WI38 (cell line): Measurements from ENCODE around the gene SOCS1.
"Not testable (repeated sequence)": the region's sequence is repeated elsewhere in the genome, so short reads cannot be mapped to it uniquely, and the experiment has no call there.

Source experiments
- H3K4me3 ChIP-seq: 2 replicates; pipeline ENCODE4 v1.5.1; 2011; ENCODE audit warnings: low read depth, mild to moderate bottlenecking, control low read depth, low read length
- TF ChIP-seq, protein P1 (sequence below): IDR thresholded peaks from 2 replicates; pipeline ENCODE4 v1.5.1; 2012; ENCODE audit warnings: low read depth, mild to moderate bottlenecking, control low read depth, low read length

Gene SOCS1

DNA sequence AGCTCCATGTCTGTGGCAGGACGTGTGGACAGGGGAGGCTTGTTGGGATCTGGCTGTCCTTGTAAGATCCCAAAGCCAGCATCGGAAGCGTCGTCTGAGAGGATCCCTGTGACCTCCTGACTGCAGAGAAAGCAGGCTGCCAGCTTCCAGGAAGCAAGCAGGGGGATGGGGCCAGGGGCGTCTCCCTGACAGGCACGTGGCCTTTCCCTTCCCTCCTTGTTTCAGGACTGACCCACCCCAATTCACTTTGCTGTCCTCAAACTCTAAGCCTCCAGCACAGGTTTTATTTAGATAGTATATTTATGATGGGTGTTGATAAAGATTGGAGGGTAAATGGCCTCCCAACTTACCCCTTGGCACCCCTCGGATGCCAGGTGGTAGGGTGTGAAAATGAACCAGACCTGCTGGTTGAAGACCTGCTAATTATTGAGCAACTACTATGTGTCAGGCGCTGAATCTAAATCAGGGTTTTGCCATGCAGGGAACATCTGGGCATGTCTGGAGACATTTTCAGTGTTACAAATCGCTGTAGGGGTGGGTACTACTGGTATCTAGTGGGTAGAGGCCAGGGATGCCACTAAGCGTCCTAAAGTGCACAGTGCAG is 24.5 kb downstream of the SOCS1 start:
- no peak overlapping the region for H3K4me3 ChIP-seq
- TF ChIP-seq, protein P1, sequence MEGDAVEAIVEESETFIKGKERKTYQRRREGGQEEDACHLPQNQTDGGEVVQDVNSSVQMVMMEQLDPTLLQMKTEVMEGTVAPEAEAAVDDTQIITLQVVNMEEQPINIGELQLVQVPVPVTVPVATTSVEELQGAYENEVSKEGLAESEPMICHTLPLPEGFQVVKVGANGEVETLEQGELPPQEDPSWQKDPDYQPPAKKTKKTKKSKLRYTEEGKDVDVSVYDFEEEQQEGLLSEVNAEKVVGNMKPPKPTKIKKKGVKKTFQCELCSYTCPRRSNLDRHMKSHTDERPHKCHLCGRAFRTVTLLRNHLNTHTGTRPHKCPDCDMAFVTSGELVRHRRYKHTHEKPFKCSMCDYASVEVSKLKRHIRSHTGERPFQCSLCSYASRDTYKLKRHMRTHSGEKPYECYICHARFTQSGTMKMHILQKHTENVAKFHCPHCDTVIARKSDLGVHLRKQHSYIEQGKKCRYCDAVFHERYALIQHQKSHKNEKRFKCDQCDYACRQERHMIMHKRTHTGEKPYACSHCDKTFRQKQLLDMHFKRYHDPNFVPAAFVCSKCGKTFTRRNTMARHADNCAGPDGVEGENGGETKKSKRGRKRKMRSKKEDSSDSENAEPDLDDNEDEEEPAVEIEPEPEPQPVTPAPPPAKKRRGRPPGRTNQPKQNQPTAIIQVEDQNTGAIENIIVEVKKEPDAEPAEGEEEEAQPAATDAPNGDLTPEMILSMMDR: no peak

DNA sequence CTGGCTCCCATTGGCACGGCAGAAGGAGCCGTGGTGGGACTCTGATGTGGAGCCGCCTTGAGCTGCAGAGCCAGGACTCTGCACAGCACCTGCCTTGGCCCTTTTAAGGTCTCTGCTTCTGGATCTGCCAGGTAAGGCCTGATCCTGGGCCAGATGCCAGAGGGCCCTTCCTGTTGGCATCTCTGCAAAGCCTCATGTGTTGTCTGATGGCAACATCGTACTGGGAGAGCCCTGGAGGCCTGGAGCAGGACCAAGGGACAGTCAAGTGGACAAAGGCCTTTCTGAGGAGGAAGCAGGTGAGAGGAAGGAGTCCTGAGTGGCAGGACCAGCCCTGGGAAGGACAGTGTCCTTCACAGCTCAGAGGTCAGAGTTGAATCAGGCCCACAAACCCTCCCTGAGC is 26.1 kb downstream of the SOCS1 start:
- TF ChIP-seq, protein P1: no peak
- H3K4me3 ChIP-seq: no peak overlapping the region

DNA sequence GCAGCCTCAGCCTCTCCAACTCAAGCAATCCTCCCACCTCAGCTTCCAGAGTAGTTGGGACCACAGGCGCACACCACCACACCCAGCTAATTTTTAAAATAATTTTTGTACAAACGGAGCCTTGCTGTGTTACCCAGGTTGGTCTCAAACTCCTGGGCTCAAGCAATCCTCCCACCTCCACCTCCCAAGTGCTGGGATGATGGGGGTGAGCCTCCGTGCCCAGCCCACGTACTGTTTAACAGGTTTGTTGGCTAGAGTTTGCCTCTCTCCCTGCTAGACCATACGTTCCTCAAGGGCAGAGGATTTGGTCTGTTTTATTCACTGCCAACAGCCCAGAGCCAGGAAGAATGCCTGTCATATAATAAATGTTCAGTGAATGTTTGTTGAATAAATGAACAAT is 26.6 kb downstream of the SOCS1 start:
- TF ChIP-seq, protein P1: no peak
- H3K4me3 ChIP-seq: no peak overlapping the region

DNA sequence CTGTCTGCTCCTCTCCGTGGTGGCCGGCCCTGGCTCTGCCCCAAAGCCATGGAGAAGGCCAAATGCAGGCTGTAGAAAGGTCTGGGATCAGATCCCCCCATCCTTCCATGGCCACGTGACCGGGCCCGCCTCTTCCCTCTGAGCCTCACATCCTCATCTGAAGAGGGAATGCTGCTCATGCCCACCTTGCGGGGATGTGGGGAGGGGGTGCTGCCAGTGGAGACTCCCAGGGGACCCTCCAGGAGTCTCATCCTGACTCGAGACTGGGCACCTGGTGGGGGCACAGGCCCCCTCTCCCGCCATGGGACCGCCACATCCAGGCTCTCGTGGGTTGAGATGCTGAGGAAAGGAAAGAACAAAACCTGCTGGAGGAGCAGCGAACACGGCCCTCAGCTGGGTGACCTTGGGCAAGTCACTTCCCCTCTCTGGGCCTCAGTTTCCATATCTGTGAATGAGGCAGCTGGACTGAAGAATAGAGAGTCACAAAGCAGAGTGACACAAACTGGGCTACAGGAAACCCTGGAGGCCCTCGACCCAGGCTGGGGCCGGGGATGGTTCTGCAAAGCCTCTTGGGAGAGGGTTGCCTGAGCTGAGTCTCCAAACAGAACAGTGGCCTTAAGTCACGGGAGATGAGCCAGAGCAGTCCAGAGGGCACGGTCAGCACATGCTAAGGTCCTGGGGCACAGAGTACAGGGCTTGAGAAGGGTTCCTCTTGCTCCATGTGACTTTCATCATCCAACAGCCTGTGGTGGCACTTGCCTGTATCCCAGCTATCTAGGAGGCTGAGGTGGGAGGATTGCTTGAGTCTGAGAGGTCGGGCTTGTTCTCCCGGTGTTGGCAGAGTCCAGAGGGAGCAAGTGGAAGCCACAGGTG is 30.1 kb downstream of the SOCS1 start:
- no peak overlapping the region for H3K4me3 ChIP-seq

DNA sequence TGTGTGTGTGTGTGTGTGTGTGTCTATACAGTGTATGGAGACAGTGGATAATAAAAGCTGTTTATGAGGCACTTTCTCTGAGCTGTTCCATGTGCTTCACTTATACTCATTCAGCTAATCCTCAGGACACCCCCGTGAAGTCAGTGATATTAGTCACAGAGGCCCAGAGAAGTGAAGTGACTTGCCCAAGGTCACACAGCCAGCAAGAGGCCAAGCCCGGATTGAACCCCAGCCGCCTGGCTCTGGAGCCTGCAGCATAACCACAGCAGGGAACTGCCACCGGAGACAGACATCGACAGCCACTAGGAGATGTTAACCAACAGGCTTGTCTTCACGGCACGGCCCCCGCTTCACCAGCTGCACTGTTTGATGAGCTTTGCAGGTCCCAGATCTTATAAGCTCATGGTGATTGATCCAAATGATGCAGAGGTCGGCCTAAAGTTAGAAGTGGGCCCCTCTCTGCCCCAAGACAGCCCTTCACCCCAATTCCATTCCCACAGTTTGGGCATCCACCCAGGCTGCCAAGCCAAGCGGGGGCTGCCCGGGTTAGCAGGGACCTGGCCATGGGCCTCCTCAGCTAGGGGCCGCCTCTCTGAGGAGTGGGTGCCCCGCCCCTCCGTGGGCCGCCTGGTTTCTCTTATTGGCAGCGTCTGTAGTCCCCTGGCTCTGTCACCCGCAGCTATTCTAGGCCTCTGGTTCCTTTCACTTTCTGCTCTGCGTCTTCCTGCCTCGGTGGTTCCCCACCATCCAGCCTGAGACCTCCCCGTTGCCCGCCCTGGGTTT is 30.9 kb downstream of the SOCS1 start:
- no peak overlapping the region for H3K4me3 ChIP-seq
- TF ChIP-seq, protein P1: no peak

More for the DNA sequence above, 30.1 kb downstream of the SOCS1 start:
- TF ChIP-seq, protein P1: no peak

DNA sequence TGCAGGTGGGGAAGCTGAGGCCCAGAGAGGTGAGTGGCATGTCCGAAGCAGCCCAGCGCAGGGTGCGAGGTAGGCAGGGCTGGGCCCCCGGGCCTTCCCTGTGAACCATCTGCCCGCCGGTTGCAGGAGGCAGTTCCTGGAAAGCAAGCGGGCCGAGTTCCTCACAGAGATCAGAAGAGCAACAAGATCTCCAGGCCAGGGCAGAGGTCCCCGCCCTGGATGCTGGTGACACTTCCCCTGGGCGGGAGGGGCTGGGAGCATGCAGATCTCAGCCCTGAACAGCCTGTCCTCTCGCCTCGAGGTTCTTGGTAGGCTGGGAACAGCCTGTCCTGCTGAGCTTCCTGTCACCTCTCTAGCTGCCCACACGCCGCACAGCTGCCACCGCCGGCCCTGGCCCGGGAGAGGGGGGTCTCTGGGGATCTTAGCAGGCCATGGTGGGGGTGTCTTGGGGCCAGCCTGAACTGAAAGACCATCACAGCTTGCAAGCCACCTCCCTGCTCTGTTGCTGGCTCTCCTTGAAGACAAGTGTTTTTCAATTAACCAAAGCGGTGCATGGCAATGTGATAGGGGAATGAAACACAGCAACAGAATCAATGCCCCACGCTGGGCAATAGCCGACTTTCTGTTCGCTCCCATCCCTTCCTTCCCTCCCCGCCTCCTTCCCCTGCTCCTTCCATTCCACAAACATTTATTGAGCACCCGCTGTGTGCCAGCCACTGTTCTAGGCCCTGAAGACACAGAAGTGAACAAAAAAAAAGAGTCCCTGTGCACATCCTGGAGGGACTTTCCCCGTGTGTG is 31.7 kb downstream of the SOCS1 start:
- H3K4me3 ChIP-seq: no peak overlapping the region
- TF ChIP-seq, protein P1: no peak

DNA sequence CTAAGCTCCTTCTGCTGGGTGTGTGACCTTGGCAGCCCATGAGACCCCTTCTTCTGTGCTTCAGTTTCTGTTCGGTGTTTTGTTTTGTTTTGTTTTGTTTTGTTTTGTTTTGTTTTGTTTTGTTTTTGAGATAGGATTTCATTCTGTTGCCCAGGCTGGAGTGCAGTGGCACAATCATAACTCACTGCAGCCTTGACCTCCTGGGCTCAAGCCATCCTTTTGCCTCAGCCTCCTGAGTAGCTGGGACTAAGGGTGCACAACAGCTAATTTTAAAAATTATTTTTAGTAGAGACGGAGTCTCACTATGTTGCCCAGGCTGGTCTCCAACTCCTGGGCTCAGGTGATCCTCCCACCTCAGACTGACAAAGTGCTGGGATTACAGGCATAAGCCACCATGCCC is 35.5 kb downstream of the SOCS1 start:
- not testable (repeated sequence) for H3K4me3 ChIP-seq
